Activated T-cell treated with anti-CD3 and anti-CD28 coated beads, Interleukin-2, amount 50 U/mL, for 72 hours (primary cell): Measurements from ENCODE around the gene ZNF335. TPM values are rescaled to one million over a fixed set of nuclear protein-coding genes. Genes with fewer than 3 reads are reported as not detected.
A peak's percentile ranks its signal among the peaks of the same experiment; 100 is the strongest.
"Not testable (repeated sequence)": the region's sequence is repeated elsewhere in the genome, so short reads cannot be mapped to it uniquely, and the experiment has no call there.

ENCODE experiments used
- ATAC-seq, 2 donors: fragments of 150-1000 bp; cut with Tn5 transposase; replicated peaks in 1 of 2; 2 replicates each; pipeline ENCODE4 v1.10.0; 2021; ENCODE audit warnings: moderate library complexity in 2 of 2, mild to moderate bottlenecking in 1 of 2
- DNase-seq, 2 donors: peaks; one replicate each; pipeline ENCODE4 v3.0.0; 2021 to 2022; ENCODE audit warnings: mixed read lengths in 1 of 2
- H3K27ac Mint-ChIP-seq: one replicate; pipeline ENCODE4 v1.8.0; 2022; ENCODE audit warnings: mild to moderate bottlenecking, moderate library complexity, mixed read lengths
- H3K27me3 Mint-ChIP-seq: one replicate; pipeline ENCODE4 v1.8.0; 2022; ENCODE audit warnings: low read depth, mixed read lengths
- H3K36me3 Mint-ChIP-seq, 2 donors: one replicate each; pipeline ENCODE4 v1.8.0; 2022; ENCODE audit warnings: mixed read lengths in 2 of 2, mild to moderate bottlenecking in 1 of 2; ENCODE audit not compliant: insufficient read depth in 2 of 2
- H3K4me1 Mint-ChIP-seq: one replicate; pipeline ENCODE4 v1.8.0; 2022; ENCODE audit warnings: low read depth, mixed read lengths
- H3K4me3 Mint-ChIP-seq, 2 donors: one replicate each; pipeline ENCODE4 v1.8.0; 2022; ENCODE audit warnings: mild to moderate bottlenecking in 2 of 2, mixed read lengths in 2 of 2, moderate library complexity in 2 of 2
- H3K9me3 Mint-ChIP-seq, 2 donors: one replicate each; pipeline ENCODE4 v1.8.0; 2022; ENCODE audit warnings: mixed read lengths in 2 of 2
- total RNA-seq, 2 donors: library from RNA; stranded (reverse); gene quantifications; one replicate each; pipeline ENCODE4 v1.2.3, GENCODE V29; 2022

ZNF335 gene
- total RNA-seq, 2 donors from 2014 or later, result 28.4 to 29.8 TPM

GRCh38 chr20:45962031-45962755 is 9.8 kb downstream of the ZNF335 start:
- H3K27me3 Mint-ChIP-seq, result no peaks in the 10 kb centered on the region
- no peaks in the 10 kb centered on the region for H3K9me3 Mint-ChIP-seq
- ATAC-seq (no peak), DNase-seq (no peak)
- H3K4me3 Mint-ChIP-seq, result no peak overlapping the region
- H3K27ac Mint-ChIP-seq, result no peak overlapping the region
- no peaks in the 10 kb centered on the region for H3K4me1 Mint-ChIP-seq
- H3K36me3 Mint-ChIP-seq, result peaks cover 8 to 29% of the 10 kb centered on the region in 2 donors

GRCh38 chr20:45959956-45960630 is 11.9 kb downstream of the ZNF335 start:
- no peaks in the 10 kb centered on the region for H3K9me3 Mint-ChIP-seq
- H3K4me1 Mint-ChIP-seq, result no peaks in the 10 kb centered on the region
- no peak overlapping the region for H3K4me3 Mint-ChIP-seq
- H3K36me3 Mint-ChIP-seq, result peaks cover 9 to 24% of the 10 kb centered on the region in 2 donors
- no peak overlapping the region for H3K27ac Mint-ChIP-seq
- DNase-seq (no peak), ATAC-seq (no peak)
- no peaks in the 10 kb centered on the region for H3K27me3 Mint-ChIP-seq

- H3K36me3 Mint-ChIP-seq, result peaks cover 8 to 19% of the 10 kb centered on the region in 2 donors
- H3K4me3 Mint-ChIP-seq, result no peak overlapping the region
- ATAC-seq (no peak), DNase-seq (no peak)
- no peaks in the 10 kb centered on the region for H3K27me3 Mint-ChIP-seq
- H3K27ac Mint-ChIP-seq, result no peak overlapping the region
- no peaks in the 10 kb centered on the region for H3K9me3 Mint-ChIP-seq
- H3K4me1 Mint-ChIP-seq, result no peaks in the 10 kb centered on the region
Measured at GRCh38 chr20:45959126-45959525, 12.9 kb downstream of the ZNF335 start.

GRCh38 chr20:45958593-45958992 is 13.4 kb downstream of the ZNF335 start:
- H3K4me3 Mint-ChIP-seq, result no peak overlapping the region
- no peaks in the 10 kb centered on the region for H3K4me1 Mint-ChIP-seq
- peaks cover 8 to 19% of the 10 kb centered on the region in 2 donors for H3K36me3 Mint-ChIP-seq
- no peak overlapping the region for H3K27ac Mint-ChIP-seq
- H3K9me3 Mint-ChIP-seq, result no peaks in the 10 kb centered on the region
- no peaks in the 10 kb centered on the region for H3K27me3 Mint-ChIP-seq
- DNase-seq (no peak), ATAC-seq (no peak)

GRCh38 chr20:45957021-45957941 is 14.7 kb downstream of the ZNF335 start:
- ATAC-seq (peak; percentile 18), DNase-seq (no peak)
- no peaks in the 10 kb centered on the region for H3K9me3 Mint-ChIP-seq
- H3K4me1 Mint-ChIP-seq, result no peaks in the 10 kb centered on the region
- H3K36me3 Mint-ChIP-seq, result peaks cover 6 to 17% of the 10 kb centered on the region in 2 donors
- H3K27ac Mint-ChIP-seq, result no peak overlapping the region
- H3K27me3 Mint-ChIP-seq, result no peaks in the 10 kb centered on the region
- no peak overlapping the region for H3K4me3 Mint-ChIP-seq

GRCh38 chr20:45956326-45956725 is 15.7 kb downstream of the ZNF335 start:
- not testable (repeated sequence) for H3K4me1 Mint-ChIP-seq, H3K4me3 Mint-ChIP-seq, H3K27ac Mint-ChIP-seq, ATAC-seq, H3K27me3 Mint-ChIP-seq, H3K9me3 Mint-ChIP-seq, DNase-seq
- H3K36me3 Mint-ChIP-seq, result peaks cover 6 to 17% of the 10 kb centered on the region in 2 donors

DNA sequence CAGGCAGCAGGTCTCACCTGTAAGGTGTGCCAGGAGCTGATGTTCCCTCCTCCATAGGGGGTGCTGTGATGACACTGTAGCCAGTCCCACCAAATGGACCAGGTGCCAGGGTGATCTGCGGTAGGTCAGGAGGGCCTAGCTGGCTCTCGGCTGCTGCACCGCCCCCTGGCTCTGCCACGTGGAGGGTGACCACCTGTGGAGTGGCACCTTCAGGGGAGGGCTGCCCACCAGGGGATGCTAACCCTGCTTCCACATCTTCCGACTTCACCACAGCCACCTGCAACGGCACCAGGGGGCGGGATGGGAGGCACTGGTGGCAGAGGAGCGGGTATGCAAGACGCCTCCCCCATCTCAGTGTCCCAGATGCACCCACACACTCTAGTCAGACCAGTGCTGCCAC is 18.3 kb downstream of the ZNF335 start:
- Mint-ChIP-seq H3K27ac (peak overlapping the region; percentile 27), H3K36me3 (peaks cover 5 to 14% of the 10 kb centered on the region in 2 donors)
- no peak for DNase-seq

DNA sequence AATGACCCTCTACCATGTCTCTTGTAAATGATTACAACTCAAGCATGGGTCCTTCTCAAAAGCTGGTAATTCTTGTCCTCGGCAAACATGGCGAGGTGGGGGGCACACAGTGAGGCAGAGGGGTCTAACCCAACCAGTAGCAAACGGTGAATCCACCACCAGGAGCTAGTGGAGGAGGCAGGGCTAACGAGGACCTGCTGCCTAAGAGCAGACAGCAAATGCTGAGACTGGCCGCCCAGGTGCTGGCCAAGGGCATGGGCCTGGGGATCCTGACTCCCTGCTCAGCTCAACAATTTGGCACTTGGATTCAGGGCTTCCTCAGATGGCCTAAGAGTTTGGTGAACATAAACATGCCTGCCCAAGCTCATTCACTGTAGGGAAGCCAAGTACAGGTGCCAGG is 19.1 kb downstream of the ZNF335 start:
- H3K27ac Mint-ChIP-seq, result no peak overlapping the region
- DNase-seq (no peak), ATAC-seq (no peak)
- no peaks in the 10 kb centered on the region for H3K4me1 Mint-ChIP-seq
- peaks cover 1 to 8% of the 10 kb centered on the region in 2 donors for H3K36me3 Mint-ChIP-seq
- no peak overlapping the region for H3K4me3 Mint-ChIP-seq
- H3K27me3 Mint-ChIP-seq, result no peaks in the 10 kb centered on the region
- H3K9me3 Mint-ChIP-seq, result no peaks in the 10 kb centered on the region

More for the DNA sequence above, 18.3 kb downstream of the ZNF335 start:
- ATAC-seq, result no peak
- Mint-ChIP-seq H3K27me3 (no peaks in the 10 kb centered on the region), H3K4me3 (no peak overlapping the region), H3K4me1 (no peaks in the 10 kb centered on the region), H3K9me3 (no peaks in the 10 kb centered on the region)

DNA sequence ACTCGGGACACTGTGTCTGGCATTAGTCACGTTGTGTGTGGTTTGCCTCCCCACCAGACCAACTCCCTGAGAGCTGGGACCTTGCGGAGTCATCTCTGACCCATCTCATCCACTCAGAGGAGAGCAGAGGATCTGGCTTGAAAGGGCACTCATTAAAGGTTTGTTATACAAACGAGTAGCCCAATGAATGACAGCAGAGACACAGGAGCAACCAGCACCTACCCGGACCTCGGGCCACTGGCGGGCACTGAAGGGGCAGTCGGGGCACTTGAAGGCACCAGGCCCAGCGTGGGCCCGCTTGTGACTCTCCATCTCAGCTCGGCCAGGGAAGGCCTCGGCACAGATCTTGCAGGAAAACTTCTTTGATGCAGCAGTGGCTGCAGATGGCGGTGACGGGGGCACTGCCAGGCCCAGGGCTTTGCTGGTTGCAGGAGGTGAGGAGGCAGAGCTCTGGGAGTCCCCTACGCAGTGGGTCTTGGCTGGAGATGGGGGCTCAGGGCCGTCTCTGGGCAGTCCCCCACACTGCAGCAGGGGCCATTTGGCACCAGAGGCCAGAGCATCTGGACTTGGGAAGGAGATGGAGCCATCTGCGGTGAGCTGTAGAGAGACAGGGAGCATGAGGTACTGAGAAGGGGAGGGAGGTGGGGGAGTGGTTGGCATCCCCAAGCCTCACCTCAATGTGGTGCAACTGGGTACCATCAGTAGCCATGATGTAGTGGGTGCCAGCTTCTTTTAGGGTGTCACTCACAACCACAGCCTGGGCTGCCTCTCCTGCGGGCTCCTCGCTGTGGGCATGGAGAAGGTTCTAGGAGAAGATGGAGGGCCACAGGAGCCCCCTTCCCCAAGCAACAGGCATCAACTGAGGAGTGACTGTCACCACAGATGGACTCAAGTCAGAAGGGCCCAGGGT is 19.8 kb downstream of the ZNF335 start:
- Mint-ChIP-seq H3K27me3 (no peaks in the 10 kb centered on the region), H3K4me3 (no peak overlapping the region), H3K4me1 (no peaks in the 10 kb centered on the region), H3K36me3 (peaks cover 1 to 8% of the 10 kb centered on the region in 2 donors), H3K9me3 (no peaks in the 10 kb centered on the region), H3K27ac (peak overlapping the region; percentile 64)
- ATAC-seq, result no peak
- DNase-seq, result no peak

DNA sequence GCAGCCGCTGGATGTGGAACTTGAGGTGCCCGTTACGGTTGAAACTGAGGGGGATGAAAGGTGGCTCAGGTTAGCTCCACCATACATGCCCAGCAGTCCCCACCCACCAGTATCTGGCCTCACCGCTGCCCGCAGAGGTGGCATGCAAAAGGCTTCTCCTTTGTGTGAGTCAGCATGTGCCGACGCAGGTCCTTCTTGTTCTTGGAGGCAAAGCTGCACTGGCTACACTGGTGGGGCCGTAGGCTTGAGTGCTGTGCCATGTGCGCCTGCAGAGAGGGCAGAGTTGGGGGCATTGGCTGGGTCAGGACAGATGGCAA is 21.7 kb downstream of the ZNF335 start:
- Mint-ChIP-seq H3K36me3 (peaks cover 3 to 7% of the 10 kb centered on the region in 2 donors), H3K27me3 (no peaks in the 10 kb centered on the region), H3K9me3 (no peaks in the 10 kb centered on the region), H3K4me3 (no peak overlapping the region), H3K4me1 (peaks cover 4% of the 10 kb centered on the region), H3K27ac (no peak overlapping the region)
- no peak for DNase-seq
- no peak for ATAC-seq

DNA sequence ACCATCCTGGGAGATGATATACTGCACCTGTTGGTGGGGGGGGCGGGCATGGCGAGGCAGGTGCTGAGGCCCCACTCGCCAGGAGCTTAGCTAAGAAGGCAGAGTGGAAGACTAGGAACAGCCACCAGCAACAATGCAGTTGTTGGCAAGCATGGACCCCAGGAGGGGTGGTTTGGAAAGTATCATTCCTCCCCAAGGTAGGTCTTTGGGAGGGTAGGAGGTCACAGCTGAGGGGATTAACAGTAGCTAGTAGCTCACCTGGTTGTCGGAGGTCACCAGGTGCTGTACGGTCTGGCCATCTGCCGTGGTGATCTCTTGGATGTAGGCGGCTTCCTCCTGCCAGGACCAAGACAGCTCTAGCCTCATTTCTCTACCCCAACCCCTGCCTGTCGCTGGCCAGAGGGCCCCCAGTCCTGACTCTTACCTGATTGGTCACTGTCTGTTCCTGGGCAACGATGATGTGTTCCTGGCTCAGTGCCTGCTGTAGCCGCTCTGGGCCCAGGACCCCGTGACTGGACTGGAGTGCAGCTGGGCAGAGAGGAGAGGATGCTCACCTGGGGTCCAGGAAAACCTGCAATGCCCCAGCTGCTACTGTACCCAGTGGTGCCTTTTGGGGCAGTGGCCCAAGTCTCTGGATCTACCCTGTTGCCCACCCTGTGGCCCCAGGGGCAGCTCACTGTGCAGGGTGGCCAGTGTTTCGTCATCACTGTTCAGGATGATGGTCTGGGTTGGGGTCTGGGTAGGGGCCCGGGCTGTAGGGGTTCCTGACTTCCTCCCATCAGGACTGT is 22.3 kb downstream of the ZNF335 start:
- Mint-ChIP-seq H3K36me3 (peaks cover 3 to 9% of the 10 kb centered on the region in 2 donors), H3K4me3 (no peak overlapping the region), H3K27me3 (no peaks in the 10 kb centered on the region), H3K27ac (peak overlapping the region; percentile 29), H3K4me1 (peaks cover 7% of the 10 kb centered on the region), H3K9me3 (no peaks in the 10 kb centered on the region)
- DNase-seq (no peak), ATAC-seq (no peak)
